Activated CD4-positive, alpha-beta T cell treated with anti-CD3 and anti-CD28 coated beads for 4 hours (primary cell): ENCODE results near the gene GALNT7.
"Not testable (repeated sequence)": the region's sequence is repeated elsewhere in the genome, so short reads cannot be mapped to it uniquely, and the experiment has no call there.

Experiments used
- DNase-seq, 2 donors: peaks; one replicate each; pipeline ENCODE4 v3.0.0-alpha.2; 2020

Gene GALNT7

GRCh38 chr4:173200103-173200884 is 31.7 kb downstream of the GALNT7 start:
- no peak for DNase-seq

GRCh38 chr4:173202395-173202794 is 33.8 kb downstream of the GALNT7 start:
- DNase-seq, result no peak

GRCh38 chr4:173205656-173206055 is 37.0 kb downstream of the GALNT7 start:
- DNase-seq, result no peak

- no peak for DNase-seq
These were observed 39.8 kb downstream of the GALNT7 start for GRCh38 chr4:173208420-173208819.

GRCh38 chr4:173211222-173211621 is 42.6 kb downstream of the GALNT7 start:
- no peak for DNase-seq

- no peak for DNase-seq
These were observed 43.2 kb downstream of the GALNT7 start for GRCh38 chr4:173211838-173212237.

GRCh38 chr4:173212379-173212778 is 43.8 kb downstream of the GALNT7 start:
- DNase-seq, result no peak

GRCh38 chr4:173213296-173213695 is 44.7 kb downstream of the GALNT7 start:
- DNase-seq, result no peak

- no peak for DNase-seq
These were observed 45.6 kb downstream of the GALNT7 start for GRCh38 chr4:173214231-173214630.

GRCh38 chr4:173214661-173215060 is 46.0 kb downstream of the GALNT7 start:
- no peak for DNase-seq

GRCh38 chr4:173217075-173217474 is 48.5 kb downstream of the GALNT7 start:
- DNase-seq, result no peak

GRCh38 chr4:173217727-173218126 is 49.1 kb downstream of the GALNT7 start:
- DNase-seq, result no peak

- no peak for DNase-seq
These were observed 50.0 kb downstream of the GALNT7 start for GRCh38 chr4:173218411-173219125.

- DNase-seq, result not testable (repeated sequence)
These were observed 50.5 kb downstream of the GALNT7 start for GRCh38 chr4:173219126-173219437.

GRCh38 chr4:173223743-173224142 is 55.1 kb downstream of the GALNT7 start:
- no peak for DNase-seq

- no peak for DNase-seq
These were observed 57.8 kb downstream of the GALNT7 start for GRCh38 chr4:173226401-173226888.

GRCh38 chr4:173227756-173228155 is 59.1 kb downstream of the GALNT7 start:
- DNase-seq, result no peak

GRCh38 chr4:173230062-173230461 is 61.5 kb downstream of the GALNT7 start:
- no peak for DNase-seq

- no peak for DNase-seq
These were observed 63.3 kb downstream of the GALNT7 start for GRCh38 chr4:173231916-173232315.

GRCh38 chr4:173233857-173234256 is 65.2 kb downstream of the GALNT7 start:
- DNase-seq, result no peak

- no peak for DNase-seq
These were observed 66.4 kb downstream of the GALNT7 start for GRCh38 chr4:173235050-173235449.

- DNase-seq, result no peak
These were observed 67.7 kb downstream of the GALNT7 start for GRCh38 chr4:173236301-173236700.

GRCh38 chr4:173237152-173237551 is 68.5 kb downstream of the GALNT7 start:
- no peak for DNase-seq

- no peak for DNase-seq
These were observed 69.2 kb downstream of the GALNT7 start for GRCh38 chr4:173237762-173238161.
